IPS-20b (cell line): ENCODE results near the gene SLC2A11.

Experiments used
- H3K27ac ChIP-seq: one replicate; pipeline ENCODE4 v1.5.1; 2013; ENCODE audit warnings: low read length
- H3K27me3 ChIP-seq: 2 replicates; pipeline ENCODE4 v1.6.1; 2013; ENCODE audit warnings: mild to moderate bottlenecking, low read length, inconsistent platforms; ENCODE audit not compliant: insufficient read depth
- H3K36me3 ChIP-seq: 2 replicates; pipeline ENCODE4 v1.6.1; 2013; ENCODE audit warnings: low read depth, mild to moderate bottlenecking, inconsistent platforms, low read length, moderate library complexity; ENCODE audit not compliant: insufficient read depth
- H3K4me1 ChIP-seq: 2 replicates; pipeline ENCODE4 v1.6.1; 2013; ENCODE audit warnings: mild to moderate bottlenecking, control low read depth, inconsistent platforms, low read length, moderate library complexity; ENCODE audit not compliant: insufficient read depth
- H3K4me3 ChIP-seq: 2 replicates; pipeline ENCODE4 v1.5.1; 2013; ENCODE audit warnings: mild to moderate bottlenecking, low read length, inconsistent platforms
- H3K9ac ChIP-seq: 2 replicates; pipeline ENCODE4 v1.6.1; 2013; ENCODE audit warnings: low read depth, mild to moderate bottlenecking, inconsistent platforms, low read length, moderate library complexity
- H3K9me3 ChIP-seq: 2 replicates; pipeline ENCODE4 v1.6.1; 2013; ENCODE audit warnings: mild to moderate bottlenecking, low read depth, low read length, inconsistent platforms; ENCODE audit not compliant: insufficient read depth

The SLC2A11 gene

GRCh38 chr22:23825246-23825905 lies 32.3 kb upstream of the SLC2A11 start:
- no peak overlapping the region for H3K9ac ChIP-seq
- H3K36me3 ChIP-seq, result peaks cover 96% of the 10 kb centered on the region
- no peaks in the 10 kb centered on the region for H3K4me1 ChIP-seq
- no peaks in the 10 kb centered on the region for H3K9me3 ChIP-seq
- no peak overlapping the region for H3K27ac ChIP-seq
- no peak overlapping the region for H3K4me3 ChIP-seq
- H3K27me3 ChIP-seq, result no peaks in the 10 kb centered on the region

- Histone ChIP-seq H3K9ac (no peak overlapping the region), H3K27me3 (no peaks in the 10 kb centered on the region), H3K27ac (no peak overlapping the region), H3K36me3 (peaks cover 93% of the 10 kb centered on the region), H3K4me1 (no peaks in the 10 kb centered on the region), H3K9me3 (no peaks in the 10 kb centered on the region), H3K4me3 (no peak overlapping the region)
These were observed 30.9 kb upstream of the SLC2A11 start for GRCh38 chr22:23826510-23827350.

GRCh38 chr22:23827351-23827995 lies 30.2 kb upstream of the SLC2A11 start:
- no peak overlapping the region for H3K9ac ChIP-seq
- H3K9me3 ChIP-seq, result no peaks in the 10 kb centered on the region
- H3K27ac ChIP-seq, result no peak overlapping the region
- H3K36me3 ChIP-seq, result peaks cover 86% of the 10 kb centered on the region
- no peak overlapping the region for H3K4me3 ChIP-seq
- H3K27me3 ChIP-seq, result no peaks in the 10 kb centered on the region
- H3K4me1 ChIP-seq, result no peaks in the 10 kb centered on the region

GRCh38 chr22:23828800-23829680 lies 28.6 kb upstream of the SLC2A11 start:
- Histone ChIP-seq H3K27ac (no peak overlapping the region), H3K9ac (no peak overlapping the region), H3K9me3 (no peaks in the 10 kb centered on the region), H3K27me3 (no peaks in the 10 kb centered on the region), H3K36me3 (peaks cover 86% of the 10 kb centered on the region), H3K4me3 (no peak overlapping the region), H3K4me1 (no peaks in the 10 kb centered on the region)

- H3K27ac ChIP-seq, result no peak overlapping the region
- no peaks in the 10 kb centered on the region for H3K27me3 ChIP-seq
- H3K9ac ChIP-seq, result no peak overlapping the region
- no peak overlapping the region for H3K4me3 ChIP-seq
- H3K36me3 ChIP-seq, result peaks cover 84% of the 10 kb centered on the region
- no peaks in the 10 kb centered on the region for H3K9me3 ChIP-seq
- H3K4me1 ChIP-seq, result no peaks in the 10 kb centered on the region
These were observed 27.8 kb upstream of the SLC2A11 start for GRCh38 chr22:23829845-23830372.

GRCh38 chr22:23831261-23831660 lies 26.4 kb upstream of the SLC2A11 start:
- no peaks in the 10 kb centered on the region for H3K4me1 ChIP-seq
- no peaks in the 10 kb centered on the region for H3K9me3 ChIP-seq
- peaks cover 83% of the 10 kb centered on the region for H3K36me3 ChIP-seq
- H3K27ac ChIP-seq, result no peak overlapping the region
- no peaks in the 10 kb centered on the region for H3K27me3 ChIP-seq
- no peak overlapping the region for H3K9ac ChIP-seq
- no peak overlapping the region for H3K4me3 ChIP-seq

- Histone ChIP-seq H3K36me3 (peaks cover 80% of the 10 kb centered on the region), H3K9me3 (no peaks in the 10 kb centered on the region), H3K27me3 (no peaks in the 10 kb centered on the region), H3K27ac (no peak overlapping the region), H3K9ac (no peak overlapping the region), H3K4me1 (no peaks in the 10 kb centered on the region), H3K4me3 (no peak overlapping the region)
These were observed 25.9 kb upstream of the SLC2A11 start for GRCh38 chr22:23831781-23832180.

- Histone ChIP-seq H3K27ac (no peak overlapping the region), H3K9me3 (no peaks in the 10 kb centered on the region), H3K27me3 (no peaks in the 10 kb centered on the region), H3K9ac (no peak overlapping the region), H3K4me1 (no peaks in the 10 kb centered on the region), H3K4me3 (no peak overlapping the region), H3K36me3 (peaks cover 74% of the 10 kb centered on the region)
These were observed 25.3 kb upstream of the SLC2A11 start for GRCh38 chr22:23832226-23833016.

- Histone ChIP-seq H3K9ac (no peak overlapping the region), H3K9me3 (no peaks in the 10 kb centered on the region), H3K4me3 (no peak overlapping the region), H3K27ac (no peak overlapping the region), H3K36me3 (peaks cover 68% of the 10 kb centered on the region), H3K4me1 (no peaks in the 10 kb centered on the region), H3K27me3 (no peaks in the 10 kb centered on the region)
These were observed 24.5 kb upstream of the SLC2A11 start for GRCh38 chr22:23833017-23833751.

GRCh38 chr22:23833911-23834317 lies 23.8 kb upstream of the SLC2A11 start:
- Histone ChIP-seq H3K9ac (no peak overlapping the region), H3K27me3 (no peaks in the 10 kb centered on the region), H3K27ac (no peak overlapping the region), H3K36me3 (peaks cover 62% of the 10 kb centered on the region), H3K4me3 (no peak overlapping the region), H3K9me3 (no peaks in the 10 kb centered on the region), H3K4me1 (no peaks in the 10 kb centered on the region)
